Measurements from ENCODE around the gene TADA1.

Gene TADA1

GRCh38 chr1:166889776-166890175 is 13.7 kb upstream of the TADA1 start:
- ATAC-seq (ENCODE audit: insufficient read depth, low read depth) (no peak), DNase-seq (no peak)
- H3K4me2 ChIP-seq (ENCODE audit: insufficient read depth, low read length): no peak overlapping the region
- no peaks in the 10 kb centered on the region for H3K79me2 ChIP-seq (ENCODE audit: insufficient read depth, low read length)
- H3K9ac ChIP-seq (ENCODE audit: low read depth, low read length): no peak overlapping the region
- H3K27me3 ChIP-seq (ENCODE audit: insufficient read depth, low read length, poor library complexity): no peaks in the 10 kb centered on the region
- no peaks in the 10 kb centered on the region for H3K9me3 ChIP-seq (ENCODE audit: insufficient read depth, low read length, severe bottlenecking)
- H3K27ac ChIP-seq (ENCODE audit: low read length): no peak overlapping the region
- no peak overlapping the region for H3K4me3 ChIP-seq (ENCODE audit: low read depth in 1 of 2, low read length in 2 of 2)
- peaks cover 10% of the 10 kb centered on the region for H3K4me1 ChIP-seq (ENCODE audit: insufficient read depth, low read length)
- no peak for TF ChIP-seq CTCF (IDR thresholded peaks at IDR 0.05; ENCODE audit: borderline replicate concordance, extremely low read depth, low read length, poor library complexity, severe bottlenecking)
- no peak for TF ChIP-seq EZH2 (IDR thresholded peaks at IDR 0.05; ENCODE audit: borderline replicate concordance, low read depth, low read length, severe bottlenecking)
- no peaks in the 10 kb centered on the region for H4K20me1 ChIP-seq (ENCODE audit: insufficient read depth, low read length)
- H2AFZ ChIP-seq (ENCODE audit: low read depth, low read length): no peak overlapping the region
- no peaks in the 10 kb centered on the region for H3K36me3 ChIP-seq (ENCODE audit: insufficient read depth, low read length)

- no peaks in the 10 kb centered on the region for H3K36me3 ChIP-seq (ENCODE audit: insufficient read depth, low read length)
- H3K27ac ChIP-seq (ENCODE audit: low read length): no peak overlapping the region
- no peaks in the 10 kb centered on the region for H3K27me3 ChIP-seq (ENCODE audit: insufficient read depth, low read length, poor library complexity)
- H3K4me2 ChIP-seq (ENCODE audit: insufficient read depth, low read length): no peak overlapping the region
- no peak for ATAC-seq (ENCODE audit: insufficient read depth, low read depth)
- H3K9ac ChIP-seq (ENCODE audit: low read depth, low read length): no peak overlapping the region
- peaks cover 14% of the 10 kb centered on the region for H3K4me1 ChIP-seq (ENCODE audit: insufficient read depth, low read length)
- no peaks in the 10 kb centered on the region for H3K79me2 ChIP-seq (ENCODE audit: insufficient read depth, low read length)
- DNase-seq: no peak
- H3K9me3 ChIP-seq (ENCODE audit: insufficient read depth, low read length, severe bottlenecking): no peaks in the 10 kb centered on the region
- H2AFZ ChIP-seq (ENCODE audit: low read depth, low read length): no peak overlapping the region
- no peak overlapping the region for H3K4me3 ChIP-seq (ENCODE audit: low read depth in 1 of 2, low read length in 2 of 2)
- H4K20me1 ChIP-seq (ENCODE audit: insufficient read depth, low read length): no peaks in the 10 kb centered on the region
- TF ChIP-seq CTCF (IDR thresholded peaks at IDR 0.05; ENCODE audit: borderline replicate concordance, extremely low read depth, low read length, poor library complexity, severe bottlenecking): no peak
Measured at GRCh38 chr1:166888373-166889111, 12.5 kb upstream of the TADA1 start.

- no peaks in the 10 kb centered on the region for H4K20me1 ChIP-seq (ENCODE audit: insufficient read depth, low read length)
- H3K79me2 ChIP-seq (ENCODE audit: insufficient read depth, low read length): no peaks in the 10 kb centered on the region
- H3K27me3 ChIP-seq (ENCODE audit: insufficient read depth, low read length, poor library complexity): no peaks in the 10 kb centered on the region
- peaks cover 14% of the 10 kb centered on the region for H3K4me1 ChIP-seq (ENCODE audit: insufficient read depth, low read length)
- no peak overlapping the region for H2AFZ ChIP-seq (ENCODE audit: low read depth, low read length)
- H3K4me3 ChIP-seq (ENCODE audit: low read depth in 1 of 2, low read length in 2 of 2): no peak overlapping the region
- DNase-seq: peak; percentile 13
- H3K4me2 ChIP-seq (ENCODE audit: insufficient read depth, low read length): no peak overlapping the region
- H3K9me3 ChIP-seq (ENCODE audit: insufficient read depth, low read length, severe bottlenecking): no peaks in the 10 kb centered on the region
- TF ChIP-seq CTCF (IDR thresholded peaks at IDR 0.05; ENCODE audit: borderline replicate concordance, extremely low read depth, low read length, poor library complexity, severe bottlenecking) (no peak), EZH2 (IDR thresholded peaks at IDR 0.05; ENCODE audit: borderline replicate concordance, low read depth, low read length, severe bottlenecking) (no peak)
- no peak overlapping the region; the same call in 1 of the 2 replicates for H3K27ac ChIP-seq (ENCODE audit: low read length)
- H3K9ac ChIP-seq (ENCODE audit: low read depth, low read length): no peak overlapping the region
- H3K36me3 ChIP-seq (ENCODE audit: insufficient read depth, low read length): no peaks in the 10 kb centered on the region
- ATAC-seq (ENCODE audit: insufficient read depth, low read depth): peak; percentile 92
Measured at GRCh38 chr1:166884971-166885370, 8.9 kb upstream of the TADA1 start.
